HepG2 (cell line): Measurements from ENCODE around the gene KDM6B. TPM values are rescaled to one million over a fixed set of nuclear protein-coding genes. Genes with fewer than 3 reads are reported as not detected.

Source experiments
- DNMT1 ChIP-seq: sonication (generic); formaldehyde crosslinking; IDR thresholded peaks from 2 replicates; pipeline ENCODE4 v1.5.1; 2020; ENCODE audit warnings: mild to moderate bottlenecking, missing genetic modification reagents
- FIP1L1 ChIP-seq: fragments of 200-400 bp; formaldehyde crosslinking; IDR thresholded peaks from 2 replicates; pipeline ENCODE4 v1.6.1; 2018; ENCODE audit warnings: low read depth, mild to moderate bottlenecking, low read length, moderate library complexity, borderline replicate concordance; ENCODE audit not compliant: insufficient read depth
- HCFC1 ChIP-seq: fragments of 150-350 bp; IDR thresholded peaks from 2 replicates; pipeline ENCODE4 v1.6.1; 2014; ENCODE audit warnings: low read depth, low read length
- KDM5B ChIP-seq: sonication (generic); formaldehyde crosslinking; IDR thresholded peaks from 2 replicates; pipeline ENCODE4 v1.4.0; 2020; ENCODE audit warnings: missing genetic modification reagents, mild to moderate bottlenecking, borderline replicate concordance
- KLF12 ChIP-seq: sonication (generic); formaldehyde crosslinking; IDR thresholded peaks from 2 replicates; pipeline ENCODE4 v1.4.0; 2020; ENCODE audit warnings: missing genetic modification reagents, borderline replicate concordance
- SSRP1 ChIP-seq: IDR thresholded peaks from 2 replicates; pipeline ENCODE4 v1.6.1; 2016; ENCODE audit warnings: control low read depth
- THAP11 ChIP-seq: IDR thresholded peaks from 2 replicates; pipeline ENCODE4 v1.6.1; 2016; ENCODE audit warnings: missing biosample characterization, missing genetic modification reagents
- ZHX1 ChIP-seq: sonication (generic); formaldehyde crosslinking; IDR thresholded peaks from 2 replicates; pipeline ENCODE4 v1.8.1; 2022; ENCODE audit warnings: low read depth, mild to moderate bottlenecking, missing genetic modification reagents
- ZNF383 ChIP-seq: sonication (generic); formaldehyde crosslinking; IDR thresholded peaks from 2 replicates; pipeline ENCODE4 v1.4.0; 2020; ENCODE audit warnings: missing genetic modification reagents, mild to moderate bottlenecking, borderline replicate concordance
- ZNF407 ChIP-seq: sonication (generic); formaldehyde crosslinking; IDR thresholded peaks from one replicate; pipeline ENCODE4 v1.5.1; 2020; ENCODE audit warnings: mild to moderate bottlenecking, missing genetic modification reagents; ENCODE audit errors: not compliant biosample characterization
- ZNF432 ChIP-seq: sonication (generic); formaldehyde crosslinking; IDR thresholded peaks from 2 replicates; pipeline ENCODE4 v1.5.0; 2020; ENCODE audit warnings: missing genetic modification reagents, mild to moderate bottlenecking, borderline replicate concordance
- ZNF746 ChIP-seq: sonication (generic); formaldehyde crosslinking; IDR thresholded peaks from 2 replicates; pipeline ENCODE4 v1.8.0; 2022; ENCODE audit warnings: mild to moderate bottlenecking, missing genetic modification reagents
- polyA plus RNA-seq, 8 experiments: library from polyadenylated mRNA; depleted of rRNA in 3 of 8; stranded (reverse) in 7 of 8; unstranded in 1 of 8; fragments of >200 nt; fragmentation: Illumina TruSeq in 4 of 8; extraction: Trizol in 4 of 8; gene quantifications; 2 replicates each; pipeline versions ENCODE4 v1.2.1 to v1.2.3, GENCODE V29; 2011 to 2016; ENCODE audit warnings: low read depth in 4 of 8, missing spikeins in 1 of 8, mixed read lengths in 1 of 8; ENCODE audit not compliant: insufficient read depth in 1 of 8
- total RNA-seq, 5 experiments: library from RNA; depleted of rRNA; stranded (reverse); fragments of >200 nt; fragmentation: Illumina TruSeq; extraction: Trizol; gene quantifications; 2 replicates each; pipeline ENCODE4 v1.2.3, GENCODE V29; 2016; ENCODE audit warnings: low read depth in 1 of 5
- TF ChIP-seq, protein P1 (sequence below): sonication (generic); formaldehyde crosslinking; IDR thresholded peaks from 2 replicates; pipeline ENCODE4 v1.5.0; 2020; ENCODE audit warnings: missing genetic modification reagents
- TF ChIP-seq, protein P2 (sequence below): sonication (generic); formaldehyde crosslinking; IDR thresholded peaks from 2 replicates; pipeline ENCODE4 v1.5.0; 2020; ENCODE audit warnings: mild to moderate bottlenecking, missing genetic modification reagents, borderline replicate concordance

The KDM6B gene
- total and polyA plus RNA-seq, 2 of the 13 experiments (the other 11 are each of a cell fraction or from before 2014, with no cell fraction given), result 1.3 to 2.1 TPM

- TF ChIP-seq KDM5B, result no peak; the same call in 1 of the 2 replicates
- no peak for TF ChIP-seq ZNF746 (CRISPR knock-in tag)
- TF ChIP-seq ZNF383 (CRISPR knock-in tag), result no peak
- no peak for TF ChIP-seq KLF12 (CRISPR knock-in tag)
- TF ChIP-seq ZNF407 (CRISPR knock-in tag), result no peak
- 0 out of 2 replicates have a peak, but pooled peaks have one; percentile 33 for TF ChIP-seq DNMT1 (CRISPR knock-in tag)
- TF ChIP-seq ZNF432 (CRISPR knock-in tag), result no peak
- TF ChIP-seq THAP11 (CRISPR knock-in tag), result peak; percentile 38; the same call in 1 of the 2 replicates
- TF ChIP-seq SSRP1 (CRISPR knock-in tag), result no peak
- no peak for TF ChIP-seq ZHX1
- TF ChIP-seq HCFC1, result no peak
- TF ChIP-seq, protein P1, sequence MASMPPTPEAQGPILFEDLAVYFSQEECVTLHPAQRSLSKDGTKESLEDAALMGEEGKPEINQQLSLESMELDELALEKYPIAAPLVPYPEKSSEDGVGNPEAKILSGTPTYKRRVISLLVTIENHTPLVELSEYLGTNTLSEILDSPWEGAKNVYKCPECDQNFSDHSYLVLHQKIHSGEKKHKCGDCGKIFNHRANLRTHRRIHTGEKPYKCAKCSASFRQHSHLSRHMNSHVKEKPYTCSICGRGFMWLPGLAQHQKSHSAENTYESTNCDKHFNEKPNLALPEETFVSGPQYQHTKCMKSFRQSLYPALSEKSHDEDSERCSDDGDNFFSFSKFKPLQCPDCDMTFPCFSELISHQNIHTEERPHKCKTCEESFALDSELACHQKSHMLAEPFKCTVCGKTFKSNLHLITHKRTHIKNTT, result no peak
- TF ChIP-seq FIP1L1, result no peak
- TF ChIP-seq, protein P2, sequence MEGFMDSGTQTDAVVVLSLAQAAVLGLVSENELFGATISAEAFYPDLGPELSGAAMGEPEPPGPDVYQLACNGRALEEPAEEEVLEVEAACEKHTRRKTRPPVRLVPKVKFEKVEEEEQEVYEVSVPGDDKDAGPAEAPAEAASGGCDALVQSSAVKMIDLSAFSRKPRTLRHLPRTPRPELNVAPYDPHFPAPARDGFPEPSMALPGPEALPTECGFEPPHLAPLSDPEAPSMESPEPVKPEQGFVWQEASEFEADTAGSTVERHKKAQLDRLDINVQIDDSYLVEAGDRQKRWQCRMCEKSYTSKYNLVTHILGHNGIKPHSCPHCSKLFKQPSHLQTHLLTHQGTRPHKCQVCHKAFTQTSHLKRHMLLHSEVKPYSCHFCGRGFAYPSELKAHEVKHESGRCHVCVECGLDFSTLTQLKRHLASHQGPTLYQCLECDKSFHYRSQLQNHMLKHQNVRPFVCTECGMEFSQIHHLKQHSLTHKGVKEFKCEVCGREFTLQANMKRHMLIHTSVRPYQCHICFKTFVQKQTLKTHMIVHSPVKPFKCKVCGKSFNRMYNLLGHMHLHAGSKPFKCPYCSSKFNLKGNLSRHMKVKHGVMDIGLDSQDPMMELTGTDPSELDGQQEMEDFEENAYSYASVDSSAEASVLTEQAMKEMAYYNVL (CRISPR knock-in tag), result no peak
These were observed 10.5 kb downstream of the KDM6B start (continued) for GRCh38 chr17:7844292-7845154.
